Measurements from ENCODE around the gene SLC37A4. TPM values are rescaled to one million over a fixed set of nuclear protein-coding genes. Genes with fewer than 3 reads are reported as not detected.
A peak's percentile ranks its signal among the peaks of the same experiment; 100 is the strongest.

The SLC37A4 gene
- total and polyA plus RNA-seq, 2 donors (not counting 3 experiments of a cell fraction or from before 2014, with no cell fraction given) = 21.5 to 36.5 TPM

DNA sequence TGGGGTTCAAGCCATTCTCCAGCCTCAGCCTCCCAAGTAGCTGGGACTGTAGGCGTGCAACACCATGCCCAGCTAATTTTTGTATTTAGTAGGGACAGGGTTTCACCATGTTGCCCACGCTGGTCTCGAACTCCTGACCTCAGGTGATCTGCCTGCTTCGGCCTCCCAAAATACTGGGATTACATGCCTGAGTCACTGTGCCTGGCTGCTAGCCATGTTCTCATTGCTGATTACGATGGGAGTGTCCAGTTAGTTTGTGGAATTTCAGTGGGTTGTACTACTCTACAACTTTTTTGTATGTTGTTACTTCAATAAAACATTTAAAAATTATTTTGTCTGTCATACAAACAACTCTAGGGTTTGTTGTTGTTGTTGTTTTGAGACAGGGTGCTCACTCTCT lies 32.1 kb upstream of the SLC37A4 start:
- Histone ChIP-seq H3K27ac (ENCODE audit: insufficient read depth, low read depth, low read length) (no peak overlapping the region), H3K9ac (replicated peaks; ENCODE audit: extremely low read depth, insufficient read depth, low read length) (no peak overlapping the region), H3K36me3 (ENCODE audit: control insufficient read depth in 2 of 2, extremely low read depth in 1 of 2, insufficient read depth in 2 of 2, low read length in 2 of 2) (no peaks in the 10 kb centered on the region), H3K27me3 (ENCODE audit: control insufficient read depth in 2 of 2, insufficient read depth in 2 of 2, low read length in 2 of 2) (no peaks in the 10 kb centered on the region), H3K4me3 (replicated peaks in 1 of 3; ENCODE audit: insufficient read depth in 1 of 3, low read depth in 1 of 3, low read length in 3 of 3) (no peak overlapping the region), H3K9me3 (replicated peaks; ENCODE audit: control insufficient read depth, insufficient read depth, low read length) (no peaks in the 10 kb centered on the region), H2AFZ (ENCODE audit: low read depth, low read length) (no peak overlapping the region), H3K9me1 (replicated peaks; ENCODE audit: control insufficient read depth, extremely low read depth, insufficient read depth, low read length) (no peaks in the 10 kb centered on the region), H3K4me1 (ENCODE audit: control insufficient read depth, extremely low read depth, insufficient read depth, low read length) (peaks cover 2% of the 10 kb centered on the region), H4K20me1 (replicated peaks; ENCODE audit: control insufficient read depth, extremely low read depth, insufficient read depth, low read length) (no peaks in the 10 kb centered on the region), H3K79me2 (ENCODE audit: control insufficient read depth, insufficient read depth, low read length) (peaks cover under 1% of the 10 kb centered on the region), H3K4me2 (ENCODE audit: insufficient read depth, low read length) (no peak overlapping the region)
- TF ChIP-seq, protein P1, sequence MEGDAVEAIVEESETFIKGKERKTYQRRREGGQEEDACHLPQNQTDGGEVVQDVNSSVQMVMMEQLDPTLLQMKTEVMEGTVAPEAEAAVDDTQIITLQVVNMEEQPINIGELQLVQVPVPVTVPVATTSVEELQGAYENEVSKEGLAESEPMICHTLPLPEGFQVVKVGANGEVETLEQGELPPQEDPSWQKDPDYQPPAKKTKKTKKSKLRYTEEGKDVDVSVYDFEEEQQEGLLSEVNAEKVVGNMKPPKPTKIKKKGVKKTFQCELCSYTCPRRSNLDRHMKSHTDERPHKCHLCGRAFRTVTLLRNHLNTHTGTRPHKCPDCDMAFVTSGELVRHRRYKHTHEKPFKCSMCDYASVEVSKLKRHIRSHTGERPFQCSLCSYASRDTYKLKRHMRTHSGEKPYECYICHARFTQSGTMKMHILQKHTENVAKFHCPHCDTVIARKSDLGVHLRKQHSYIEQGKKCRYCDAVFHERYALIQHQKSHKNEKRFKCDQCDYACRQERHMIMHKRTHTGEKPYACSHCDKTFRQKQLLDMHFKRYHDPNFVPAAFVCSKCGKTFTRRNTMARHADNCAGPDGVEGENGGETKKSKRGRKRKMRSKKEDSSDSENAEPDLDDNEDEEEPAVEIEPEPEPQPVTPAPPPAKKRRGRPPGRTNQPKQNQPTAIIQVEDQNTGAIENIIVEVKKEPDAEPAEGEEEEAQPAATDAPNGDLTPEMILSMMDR (IDR thresholded peaks at IDR 0.05; ENCODE audit: extremely low read depth in 1 of 2, insufficient read depth in 1 of 2, low read depth in 1 of 2, low read length in 2 of 2) = no peak
- TF ChIP-seq POLR2AphosphoS5 (IDR thresholded peaks at IDR 0.05; ENCODE audit: insufficient read depth, low read depth, low read length) = no peak
- intact Hi-C loops (cut with micrococcal nuclease) (no loop called here), dilution Hi-C loops (cut with MboI; ENCODE audit: extremely low pct_ligation_motif_present, low sequenced_read_pairs) (no loop called here)
- DNase-seq (ENCODE audit: low read depth, low spot score) (no peak), FAIRE-seq (peak; percentile 4)
- CTCF ChIA-PET = interaction anchor here (0.9 to 1.1 kb wide), 2 partner anchors 31 to 40 kb away, joined by 3 read pairs; no protein-coding TSS in a partner anchor
- BruUV-seq (replicated peaks) = no TSS peak
- POLR2A ChIA-PET = no interaction called here

DNA sequence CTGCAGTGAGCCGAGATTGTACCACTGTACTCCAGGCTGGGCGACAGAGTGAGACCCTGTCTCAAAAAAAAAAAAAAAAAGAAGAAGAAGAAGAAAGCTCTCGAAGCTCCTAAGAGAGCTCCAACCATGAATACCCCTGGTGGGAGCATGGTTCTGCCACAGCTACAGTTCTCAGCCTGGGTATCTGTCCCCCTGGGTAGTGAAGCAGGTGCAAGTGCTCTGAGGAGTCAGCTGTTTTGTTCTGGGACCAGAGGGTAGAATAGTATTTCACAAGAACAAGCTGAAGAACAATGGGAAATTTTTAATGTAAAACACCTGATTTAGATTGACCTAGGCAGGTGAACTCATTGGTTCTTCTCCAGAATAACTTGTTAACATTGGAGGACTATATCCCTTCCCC lies 30.6 kb upstream of the SLC37A4 start:
- no TSS peak for BruUV-seq (replicated peaks)
- H3K9me3 ChIP-seq (replicated peaks; ENCODE audit: control insufficient read depth, insufficient read depth, low read length) = no peaks in the 10 kb centered on the region
- H3K4me1 ChIP-seq (ENCODE audit: control insufficient read depth, extremely low read depth, insufficient read depth, low read length) = peaks cover 2% of the 10 kb centered on the region
- H3K27me3 ChIP-seq (ENCODE audit: control insufficient read depth in 2 of 2, insufficient read depth in 2 of 2, low read length in 2 of 2) = no peaks in the 10 kb centered on the region
- TF ChIP-seq, protein P2, sequence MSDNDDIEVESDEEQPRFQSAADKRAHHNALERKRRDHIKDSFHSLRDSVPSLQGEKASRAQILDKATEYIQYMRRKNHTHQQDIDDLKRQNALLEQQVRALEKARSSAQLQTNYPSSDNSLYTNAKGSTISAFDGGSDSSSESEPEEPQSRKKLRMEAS (IDR thresholded peaks at IDR 0.05; ENCODE audit: insufficient read depth, insufficient read length) = no peak
- TF ChIP-seq POLR2AphosphoS5 (IDR thresholded peaks at IDR 0.05; ENCODE audit: insufficient read depth, low read depth, low read length) (no peak), FOS (IDR thresholded peaks at IDR 0.05; ENCODE audit: borderline replicate concordance, insufficient read depth, low read length) (no peak), POLR2A (IDR thresholded peaks at IDR 0.05; ENCODE audit: low read depth, low read length) (no peak), JUN (IDR thresholded peaks at IDR 0.05; ENCODE audit: borderline replicate concordance, insufficient read depth, insufficient read length, low read depth) (no peak), EZH2 (IDR thresholded peaks at IDR 0.05; ENCODE audit: borderline replicate concordance, low read depth, low read length, severe bottlenecking) (no peak)
- TF ChIP-seq, protein P1 (IDR thresholded peaks at IDR 0.05; ENCODE audit: extremely low read depth in 1 of 2, insufficient read depth in 1 of 2, low read depth in 1 of 2, low read length in 2 of 2) = no peak
- ChIA-PET CTCF (no interaction called here), POLR2A (no interaction called here)
- H3K9ac ChIP-seq (replicated peaks; ENCODE audit: extremely low read depth, insufficient read depth, low read length) = no peak overlapping the region
- no peak overlapping the region for H3K4me2 ChIP-seq (ENCODE audit: insufficient read depth, low read length)
- DNase-seq (ENCODE audit: low read depth, low spot score) (no peak), FAIRE-seq (no peak)
- no peaks in the 10 kb centered on the region for H3K9me1 ChIP-seq (replicated peaks; ENCODE audit: control insufficient read depth, extremely low read depth, insufficient read depth, low read length)
- no peak overlapping the region for H2AFZ ChIP-seq (ENCODE audit: low read depth, low read length)
- no peaks in the 10 kb centered on the region for H3K36me3 ChIP-seq (ENCODE audit: control insufficient read depth in 2 of 2, extremely low read depth in 1 of 2, insufficient read depth in 2 of 2, low read length in 2 of 2)
- dilution Hi-C loops (cut with MboI; ENCODE audit: extremely low pct_ligation_motif_present, low sequenced_read_pairs) (no loop called here), intact Hi-C loops (cut with micrococcal nuclease) (no loop called here)
- H3K27ac ChIP-seq (ENCODE audit: insufficient read depth, low read depth, low read length) = no peak overlapping the region
- H3K4me3 ChIP-seq (replicated peaks in 1 of 3; ENCODE audit: insufficient read depth in 1 of 3, low read depth in 1 of 3, low read length in 3 of 3) = no peak overlapping the region
- no peaks in the 10 kb centered on the region for H4K20me1 ChIP-seq (replicated peaks; ENCODE audit: control insufficient read depth, extremely low read depth, insufficient read depth, low read length)
- peaks cover 5% of the 10 kb centered on the region for H3K79me2 ChIP-seq (ENCODE audit: control insufficient read depth, insufficient read depth, low read length)

Data from endothelial cell of umbilical vein (primary cell).